ENCODE data around the gene GTF2E1. TPM values are rescaled to one million over a fixed set of nuclear protein-coding genes. Genes with fewer than 3 reads are reported as not detected.
A peak's percentile ranks its signal among the peaks of the same experiment; 100 is the strongest.

The GTF2E1 gene
- total RNA-seq, 1 experiment from 2014 or later: 78.0 TPM

GRCh38 chr3:120742198-120742848 is at the start of gene GTF2E1, which contains the start of gene RABL3 (continued):
- TF ChIP-seq USF1 (CRISPR knock-in tag; IDR thresholded peaks at IDR 0.05) (peak; percentile 42; the same call in 1 of the 2 replicates), SOX15 (CRISPR knock-in tag; IDR thresholded peaks at IDR 0.05) (no peak), OVOL2 (CRISPR knock-in tag; IDR thresholded peaks at IDR 0.05; ENCODE audit: borderline replicate concordance) (no peak), ZNF671 (CRISPR knock-in tag; IDR thresholded peaks at IDR 0.05) (no peak), TEAD4 (CRISPR knock-in tag; IDR thresholded peaks at IDR 0.05) (no peak), PREB (CRISPR knock-in tag; IDR thresholded peaks at IDR 0.05; ENCODE audit: borderline replicate concordance) (no peak)
- TF ChIP-seq, protein P1, sequence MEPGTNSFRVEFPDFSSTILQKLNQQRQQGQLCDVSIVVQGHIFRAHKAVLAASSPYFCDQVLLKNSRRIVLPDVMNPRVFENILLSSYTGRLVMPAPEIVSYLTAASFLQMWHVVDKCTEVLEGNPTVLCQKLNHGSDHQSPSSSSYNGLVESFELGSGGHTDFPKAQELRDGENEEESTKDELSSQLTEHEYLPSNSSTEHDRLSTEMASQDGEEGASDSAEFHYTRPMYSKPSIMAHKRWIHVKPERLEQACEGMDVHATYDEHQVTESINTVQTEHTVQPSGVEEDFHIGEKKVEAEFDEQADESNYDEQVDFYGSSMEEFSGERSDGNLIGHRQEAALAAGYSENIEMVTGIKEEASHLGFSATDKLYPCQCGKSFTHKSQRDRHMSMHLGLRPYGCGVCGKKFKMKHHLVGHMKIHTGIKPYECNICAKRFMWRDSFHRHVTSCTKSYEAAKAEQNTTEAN (CRISPR knock-in tag; IDR thresholded peaks at IDR 0.05): 0 out of 2 replicates have a peak, but pooled peaks have one; percentile 37
- TF ChIP-seq, protein P2, sequence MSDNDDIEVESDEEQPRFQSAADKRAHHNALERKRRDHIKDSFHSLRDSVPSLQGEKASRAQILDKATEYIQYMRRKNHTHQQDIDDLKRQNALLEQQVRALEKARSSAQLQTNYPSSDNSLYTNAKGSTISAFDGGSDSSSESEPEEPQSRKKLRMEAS (CRISPR knock-in tag; IDR thresholded peaks at IDR 0.05): peak; percentile 74
- TF ChIP-seq, protein P3, sequence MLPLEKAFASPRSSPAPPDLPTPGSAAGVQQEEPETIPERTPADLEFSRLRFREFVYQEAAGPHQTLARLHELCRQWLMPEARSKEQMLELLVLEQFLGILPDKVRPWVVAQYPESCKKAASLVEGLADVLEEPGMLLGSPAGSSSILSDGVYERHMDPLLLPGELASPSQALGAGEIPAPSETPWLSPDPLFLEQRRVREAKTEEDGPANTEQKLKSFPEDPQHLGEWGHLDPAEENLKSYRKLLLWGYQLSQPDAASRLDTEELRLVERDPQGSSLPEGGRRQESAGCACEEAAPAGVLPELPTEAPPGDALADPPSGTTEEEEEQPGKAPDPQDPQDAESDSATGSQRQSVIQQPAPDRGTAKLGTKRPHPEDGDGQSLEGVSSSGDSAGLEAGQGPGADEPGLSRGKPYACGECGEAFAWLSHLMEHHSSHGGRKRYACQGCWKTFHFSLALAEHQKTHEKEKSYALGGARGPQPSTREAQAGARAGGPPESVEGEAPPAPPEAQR (CRISPR knock-in tag; IDR thresholded peaks at IDR 0.05): no peak
- TF ChIP-seq, protein P4, sequence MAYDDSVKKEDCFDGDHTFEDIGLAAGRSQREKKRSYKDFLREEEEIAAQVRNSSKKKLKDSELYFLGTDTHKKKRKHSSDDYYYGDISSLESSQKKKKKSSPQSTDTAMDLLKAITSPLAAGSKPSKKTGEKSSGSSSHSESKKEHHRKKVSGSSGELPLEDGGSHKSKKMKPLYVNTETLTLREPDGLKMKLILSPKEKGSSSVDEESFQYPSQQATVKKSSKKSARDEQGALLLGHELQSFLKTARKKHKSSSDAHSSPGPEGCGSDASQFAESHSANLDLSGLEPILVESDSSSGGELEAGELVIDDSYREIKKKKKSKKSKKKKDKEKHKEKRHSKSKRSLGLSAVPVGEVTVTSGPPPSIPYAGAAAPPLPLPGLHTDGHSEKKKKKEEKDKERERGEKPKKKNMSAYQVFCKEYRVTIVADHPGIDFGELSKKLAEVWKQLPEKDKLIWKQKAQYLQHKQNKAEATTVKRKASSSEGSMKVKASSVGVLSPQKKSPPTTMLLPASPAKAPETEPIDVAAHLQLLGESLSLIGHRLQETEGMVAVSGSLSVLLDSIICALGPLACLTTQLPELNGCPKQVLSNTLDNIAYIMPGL (CRISPR knock-in tag; IDR thresholded peaks at IDR 0.05): 0 out of 2 replicates have a peak, but pooled peaks have one; percentile 8

DNA sequence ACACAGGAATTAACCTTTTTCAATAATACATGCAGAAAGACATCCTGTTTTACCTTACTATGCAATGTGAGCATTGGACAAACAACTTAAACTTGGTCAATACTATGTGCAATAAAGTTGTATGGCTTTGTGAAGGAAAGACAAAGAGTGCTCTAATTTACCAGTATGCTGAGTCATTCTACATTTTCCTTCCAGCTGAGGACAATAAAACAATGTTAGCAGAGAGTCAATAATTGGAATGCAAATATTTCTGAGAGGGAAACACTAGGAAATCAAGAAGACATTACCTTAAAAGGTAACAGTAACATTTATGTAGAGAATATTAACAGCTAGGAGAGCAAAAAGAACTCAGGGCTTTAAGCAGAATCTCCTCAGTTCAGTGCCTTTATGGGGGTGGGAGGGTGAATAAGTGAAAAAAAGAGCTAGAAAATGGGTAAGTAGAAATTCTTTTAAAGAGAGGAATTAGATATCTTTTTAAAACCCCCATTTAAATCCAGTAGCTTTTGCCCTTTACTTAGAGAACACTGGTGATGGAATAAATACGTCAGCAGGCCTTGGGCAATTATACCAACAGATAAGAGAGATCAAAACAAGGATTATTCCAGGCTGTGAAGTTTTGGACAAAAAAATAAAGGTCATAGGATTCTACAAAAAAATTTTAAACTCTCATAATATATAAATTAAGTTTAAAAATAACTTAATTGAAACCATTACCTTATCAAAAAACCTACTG is 48.9 kb upstream of the GTF2E1 start:
- H3K36me3 Mint-ChIP-seq: peaks cover 4% of the 10 kb centered on the region
- H3K27ac Mint-ChIP-seq: peak overlapping the region; percentile 90
- peaks cover 50% of the 10 kb centered on the region for H3K4me1 Mint-ChIP-seq
- DNase-seq (ENCODE audit: low spot score) (no peak), ATAC-seq (no peak)
- H3K27me3 Mint-ChIP-seq (ENCODE audit: low read depth): no peaks in the 10 kb centered on the region
- H3K9me3 Mint-ChIP-seq: 0 out of 2 replicates have a peak, but pooled peaks cover 4% of the 10 kb centered on the region
- ChIA-PET CTCF (no interaction called here), POLR2A (no interaction called here)
- TF ChIP-seq MYBL2 (CRISPR knock-in tag; IDR thresholded peaks at IDR 0.05) (no peak), ZMAT4 (CRISPR knock-in tag; IDR thresholded peaks at IDR 0.05) (no peak), E2F4 (CRISPR knock-in tag; IDR thresholded peaks at IDR 0.05; ENCODE audit: borderline replicate concordance, low read depth) (no peak), NFE2L1 (CRISPR knock-in tag; IDR thresholded peaks at IDR 0.05) (peak; percentile 78; the same call in 1 of the 2 replicates)
- H3K4me3 Mint-ChIP-seq: no peak overlapping the region

Data from WTC11 (cell line).